HepG2 (cell line): ENCODE measurements around the gene POTEJ. TPM values are rescaled to one million over a fixed set of nuclear protein-coding genes. Genes with fewer than 3 reads are reported as not detected.
"Not testable (repeated sequence)": the region's sequence is repeated elsewhere in the genome, so short reads cannot be mapped to it uniquely, and the experiment has no call there.

Experiments used
- ATAC-seq: fragments of 200-7000 bp; cut with Tn5 transposase; 3 replicates; pipeline ENCODE4 v1.9.1; 2020; ENCODE audit warnings: mild to moderate bottlenecking, moderate library complexity
- BruUV-seq: library from RNA; stranded (reverse); fragments of 400-500 nt; replicated peaks from 2 replicates; lab custom pipeline; 2021; lab: Mats Ljungman, UMichigan
- CTCF ChIA-PET: fragments of 300-600 bp; formaldehyde crosslinking; extraction: SDS; loops from one replicate; lab custom pipeline; 2021; ENCODE audit warnings: low total read pairs, inconsistent platforms, low intra/inter-chr PET ratio; lab: Yijun Ruan, JAX
- POLR2A ChIA-PET: fragments of 350-600 bp; sonication (Branson Sonifier 250); formaldehyde crosslinking; loops from one replicate; lab custom pipeline; 2020; ENCODE audit warnings: antibody characterized with exemption, inconsistent platforms; lab: Yijun Ruan, JAX
- DNase-seq: peaks from one replicate; pipeline ENCODE4 v3.0.0-alpha.2; 2015; ENCODE audit warnings: low spot score
- FAIRE-seq: peaks from 3 replicates; lab custom pipeline; 2011; peaks lifted over from hg19 to GRCh38; lab: Jason Lieb, UNC
- H2AFZ ChIP-seq: one replicate; pipeline ENCODE4 v1.6.1; 2011; ENCODE audit warnings: low read length, inconsistent platforms
- H3K27ac ChIP-seq: fragments of 300-600 bp; 3 replicates; pipeline ENCODE4 v1.8.0; 2011; ENCODE audit warnings: mixed run types, mild to moderate bottlenecking, mixed read lengths, low read length, inconsistent platforms; ENCODE audit not compliant: insufficient read depth; ENCODE audit errors: extremely low read length
- H3K27me3 ChIP-seq, 2 experiments: fragments of 200-600 bp in 1 of 2; 2 replicates in 1 of 2; 3 replicates in 1 of 2; pipeline versions ENCODE4 v1.6.0 to v1.8.0; 2011; ENCODE audit warnings: low read length in 2 of 2, mild to moderate bottlenecking in 2 of 2, moderate library complexity in 2 of 2, inconsistent platforms in 1 of 2; ENCODE audit not compliant: insufficient read depth in 2 of 2, control insufficient read depth in 1 of 2
- H3K36me3 ChIP-seq, 2 experiments: fragments of 200-600 bp in 1 of 2; replicated peaks in 1 of 2; 2 replicates in 1 of 2; 3 replicates in 1 of 2; pipeline versions ENCODE4 v1.5.1 to v1.8.0; 2011; ENCODE audit warnings: low read length in 2 of 2, inconsistent platforms in 1 of 2; ENCODE audit not compliant: insufficient read depth in 2 of 2, control insufficient read depth in 1 of 2
- H3K4me1 ChIP-seq: 2 replicates; pipeline ENCODE4 v1.5.1; 2012; ENCODE audit warnings: low read length, inconsistent platforms; ENCODE audit not compliant: insufficient read depth
- H3K4me2 ChIP-seq: 2 replicates; pipeline ENCODE4 v1.6.0; 2011; ENCODE audit warnings: low read depth, low read length, inconsistent platforms
- H3K4me3 ChIP-seq, 3 experiments: fragments of 200-600 bp in 1 of 3; sonication (generic), shearing (Covaris generic) in 1 of 3; replicated peaks in 1 of 3; 2 replicates each; pipeline ENCODE4 v1.5.1; 2011 to 2016; ENCODE audit warnings: low read length in 3 of 3, inconsistent platforms in 2 of 3, low read depth in 2 of 3, mild to moderate bottlenecking in 2 of 3, control low read depth in 1 of 3, mixed read lengths in 1 of 3; ENCODE audit not compliant: insufficient read depth in 1 of 3
- H3K79me2 ChIP-seq: one replicate; pipeline ENCODE4 v1.6.1; 2011; ENCODE audit warnings: low read length, inconsistent platforms; ENCODE audit not compliant: insufficient read depth
- H3K9ac ChIP-seq: 2 replicates; pipeline ENCODE4 v1.6.0; 2011; ENCODE audit warnings: mild to moderate bottlenecking, low read depth, low read length, inconsistent platforms; ENCODE audit not compliant: insufficient read depth
- H3K9me3 ChIP-seq: 2 replicates; pipeline ENCODE4 v1.5.1; 2012; ENCODE audit warnings: mild to moderate bottlenecking, low read length
- H4K20me1 ChIP-seq: 2 replicates; pipeline ENCODE4 v1.6.0; 2011; ENCODE audit warnings: inconsistent platforms, mild to moderate bottlenecking, low read length, moderate library complexity; ENCODE audit not compliant: insufficient read depth
- NFE2L2 ChIP-seq: fragments of 150-350 bp; IDR thresholded peaks from 2 replicates; pipeline ENCODE4 v1.6.1; 2014; ENCODE audit warnings: low read length
- WGBS: methylation state at CpG from one replicate; pipeline ENCODE4 v1.1.6; 2017; ENCODE audit warnings: low lambda C conversion rate; 5-methylcytosine and 5-hydroxymethylcytosine counted together
- in situ Hi-C: cut with HindIII; loops from 2 replicates; pipeline ENCODE4 v1.10.0; 2017; ENCODE audit warnings: low pct_unique_long_range_greater_than_20kb; ENCODE audit not compliant: extremely low pct_ligation_motif_present
- intact Hi-C: fragments of 100-400 bp; cut with micrococcal nuclease; formaldehyde crosslinking; loops from one replicate; pipeline ENCODE4 v1.10.0; 2022; ENCODE audit not compliant: unreplicated experiment
- polyA plus RNA-seq, 8 experiments: library from polyadenylated mRNA; depleted of rRNA in 3 of 8; stranded (reverse) in 7 of 8; unstranded in 1 of 8; fragments of >200 nt; fragmentation: Illumina TruSeq in 4 of 8; extraction: Trizol in 4 of 8; gene quantifications; 2 replicates each; pipeline versions ENCODE4 v1.2.1 to v1.2.3, GENCODE V29; 2011 to 2016; ENCODE audit warnings: low read depth in 4 of 8, missing spikeins in 1 of 8, mixed read lengths in 1 of 8; ENCODE audit not compliant: insufficient read depth in 1 of 8
- total RNA-seq, 5 experiments: library from RNA; depleted of rRNA; stranded (reverse); fragments of >200 nt; fragmentation: Illumina TruSeq; extraction: Trizol; gene quantifications; 2 replicates each; pipeline ENCODE4 v1.2.3, GENCODE V29; 2016; ENCODE audit warnings: low read depth in 1 of 5

POTEJ gene
- total and polyA plus RNA-seq, 2 of the 13 experiments (the other 11 are each of a cell fraction or from before 2014, with no cell fraction given), result 0.04 TPM; not detected in 1

- H3K9me3 ChIP-seq, H4K20me1 ChIP-seq, intact Hi-C loops, ATAC-seq, H3K27me3 ChIP-seq, H3K36me3 ChIP-seq, H3K4me2 ChIP-seq, in situ Hi-C loops, H3K9ac ChIP-seq, POLR2A ChIA-PET, FAIRE-seq, BruUV-seq, H2AFZ ChIP-seq, H3K4me3 ChIP-seq, DNase-seq, H3K79me2 ChIP-seq, H3K27ac ChIP-seq, H3K4me1 ChIP-seq, CTCF ChIA-PET: not testable (repeated sequence)
- 0 out of 2 replicates have a peak, but pooled peaks have one; percentile 31 for TF ChIP-seq NFE2L2
- WGBS, result 87% methylated on average over 2 of the region's 4 CpGs
Observed at GRCh38 chr2:130584726-130585125, 26.5 kb upstream of the POTEJ start.

DNA sequence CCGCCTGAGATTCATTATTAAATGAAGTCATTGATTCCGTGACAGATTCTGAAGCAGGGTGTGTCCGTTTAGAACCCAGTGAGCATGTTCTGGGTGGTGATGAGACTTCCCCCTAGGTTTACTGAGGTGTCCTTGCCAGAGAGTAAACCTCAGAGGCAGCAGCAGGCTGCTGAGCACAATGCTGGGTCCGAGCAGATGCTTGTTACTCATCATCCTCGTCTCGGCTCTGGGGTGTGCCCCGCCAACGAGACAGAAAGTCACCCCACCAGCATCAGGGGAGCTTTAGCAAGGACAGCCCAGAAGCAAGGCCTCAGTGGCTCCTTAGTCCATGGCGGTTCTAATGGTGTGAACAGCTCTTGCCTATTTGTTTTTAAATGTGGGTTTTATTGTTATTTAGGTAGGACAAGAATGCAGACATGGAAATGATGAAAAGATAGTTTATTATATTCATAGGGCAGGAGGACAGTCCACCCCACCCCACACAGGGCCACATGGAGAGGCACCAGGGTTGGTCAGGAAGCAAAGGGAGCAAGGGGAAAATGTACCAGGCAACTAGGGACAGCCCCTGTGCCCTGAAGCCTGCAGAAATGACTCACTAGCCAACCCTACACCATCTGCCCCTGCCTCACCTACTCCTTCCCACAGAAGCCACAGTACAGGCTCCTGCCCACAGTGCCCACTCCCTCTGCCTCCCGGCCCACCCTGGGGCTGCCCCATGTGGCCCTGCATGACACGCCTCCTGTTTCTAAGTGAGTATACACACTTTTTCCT is 22.4 kb upstream of the POTEJ start:
- POLR2A ChIA-PET, H3K9ac ChIP-seq, DNase-seq, CTCF ChIA-PET, BruUV-seq, intact Hi-C loops, H3K9me3 ChIP-seq, H3K79me2 ChIP-seq, H3K27ac ChIP-seq, H4K20me1 ChIP-seq, H3K36me3 ChIP-seq, in situ Hi-C loops, H3K4me1 ChIP-seq, H3K27me3 ChIP-seq, H3K4me3 ChIP-seq, H2AFZ ChIP-seq, FAIRE-seq, H3K4me2 ChIP-seq: not testable (repeated sequence)
- no CpG with 5 or more reads among the region's 11 CpGs for WGBS
- peak; percentile 34; the same call in 2 of the 3 replicates for ATAC-seq

- H3K4me3 ChIP-seq, POLR2A ChIA-PET, DNase-seq, intact Hi-C loops, H2AFZ ChIP-seq, H3K36me3 ChIP-seq, ATAC-seq, FAIRE-seq, H3K27me3 ChIP-seq, H4K20me1 ChIP-seq, in situ Hi-C loops, BruUV-seq, H3K9ac ChIP-seq, CTCF ChIA-PET, H3K4me1 ChIP-seq, H3K27ac ChIP-seq, H3K79me2 ChIP-seq, H3K9me3 ChIP-seq, H3K4me2 ChIP-seq: not testable (repeated sequence)
- 18% methylated on average over 5 of the region's 8 CpGs for WGBS
Observed at GRCh38 chr2:130590170-130590841, 20.9 kb upstream of the POTEJ start.

DNA sequence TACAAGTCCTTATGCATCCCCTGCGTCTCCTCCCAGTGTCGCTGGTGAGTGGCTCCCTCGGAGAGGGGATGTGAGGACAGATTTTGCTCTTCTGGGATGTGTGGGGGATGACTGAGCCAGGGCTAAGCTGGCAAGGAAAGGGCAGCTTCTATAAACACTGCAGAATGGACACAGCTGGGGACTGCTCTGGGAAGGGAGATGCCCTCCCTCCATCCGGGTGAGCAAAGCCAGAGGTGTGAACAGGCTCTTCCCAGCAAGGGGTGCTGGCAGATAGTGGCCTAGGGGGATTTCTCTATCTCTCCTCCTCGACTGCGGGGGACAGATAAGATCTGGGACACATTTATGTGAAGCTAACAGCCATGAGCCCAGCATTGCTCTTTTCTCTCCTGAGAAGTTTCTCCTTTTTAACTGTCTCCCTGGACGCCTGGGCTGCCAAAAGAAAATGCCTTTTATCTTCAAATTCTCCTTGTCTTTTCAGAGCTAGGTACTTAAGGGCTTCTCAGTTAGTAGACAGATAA is 20.3 kb upstream of the POTEJ start:
- H4K20me1 ChIP-seq, DNase-seq, H2AFZ ChIP-seq, H3K9me3 ChIP-seq, H3K4me2 ChIP-seq, H3K27me3 ChIP-seq, H3K36me3 ChIP-seq, CTCF ChIA-PET, BruUV-seq, FAIRE-seq, H3K79me2 ChIP-seq, in situ Hi-C loops, intact Hi-C loops, H3K27ac ChIP-seq, H3K4me1 ChIP-seq, H3K9ac ChIP-seq, H3K4me3 ChIP-seq, POLR2A ChIA-PET: not testable (repeated sequence)
- WGBS, result 39% methylated on average over 6 of the region's 7 CpGs
- peak; percentile 25; the same call in 2 of the 3 replicates for ATAC-seq
